Epithelial cell of esophagus (primary cell): ENCODE results near the gene TNFRSF8.

Source experiments
- DNase-seq: peaks from one replicate; pipeline ENCODE4 v3.0.0; 2010; ENCODE audit warnings: low read depth
- H3K4me3 ChIP-seq: 2 replicates; pipeline ENCODE4 v1.5.1; 2011; ENCODE audit warnings: mild to moderate bottlenecking, low read length, control low read depth
- CTCF ChIP-seq: IDR thresholded peaks from 2 replicates; pipeline ENCODE4 v1.5.1; 2011; ENCODE audit warnings: low read depth, mild to moderate bottlenecking, low read length, control low read depth, inconsistent platforms; ENCODE audit not compliant: insufficient read depth; ENCODE audit errors: missing control alignments

The TNFRSF8 gene

GRCh38 chr1:12181568-12181967 lies 118.5 kb downstream of the TNFRSF8 start:
- no peak for TF ChIP-seq CTCF
- no peak overlapping the region for H3K4me3 ChIP-seq
- no peak for DNase-seq

- no peak overlapping the region for H3K4me3 ChIP-seq
- TF ChIP-seq CTCF = no peak
- DNase-seq = no peak
Observed at GRCh38 chr1:12182410-12182984, 119.4 kb downstream of the TNFRSF8 start.

DNA sequence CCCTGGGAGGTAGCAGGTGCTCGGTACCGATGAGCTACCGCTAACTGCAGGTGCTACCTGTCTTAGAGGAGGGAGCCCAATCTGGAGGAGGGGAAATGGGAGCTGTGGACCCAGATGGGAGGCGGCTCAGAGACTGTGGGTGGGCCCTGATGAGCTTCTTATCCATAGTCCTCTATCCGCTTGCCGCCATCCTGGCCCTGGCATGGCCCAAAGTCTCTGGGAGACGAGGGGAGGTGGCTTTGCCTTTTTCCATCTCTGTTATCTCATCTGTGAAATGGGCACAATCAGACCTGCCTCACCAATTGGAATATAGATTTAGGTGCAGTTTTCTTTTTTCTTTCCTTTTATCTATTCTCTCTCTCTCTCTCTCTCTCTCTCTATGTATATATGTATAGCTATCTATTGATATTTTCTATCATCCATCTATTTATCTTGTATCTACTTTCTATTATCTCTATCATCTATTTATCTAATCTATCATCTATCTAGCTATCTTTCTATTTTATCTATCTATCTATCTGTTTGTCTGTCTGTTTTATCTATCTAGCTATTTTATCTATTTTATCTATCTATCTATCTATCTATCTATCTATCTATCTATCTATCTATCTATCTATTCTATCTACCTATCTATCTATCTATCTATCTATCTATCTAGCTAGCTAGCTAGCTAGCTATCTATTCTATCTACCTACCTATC lies 120.1 kb downstream of the TNFRSF8 start:
- no peak for TF ChIP-seq CTCF
- no peak for DNase-seq
- H3K4me3 ChIP-seq = no peak overlapping the region

DNA sequence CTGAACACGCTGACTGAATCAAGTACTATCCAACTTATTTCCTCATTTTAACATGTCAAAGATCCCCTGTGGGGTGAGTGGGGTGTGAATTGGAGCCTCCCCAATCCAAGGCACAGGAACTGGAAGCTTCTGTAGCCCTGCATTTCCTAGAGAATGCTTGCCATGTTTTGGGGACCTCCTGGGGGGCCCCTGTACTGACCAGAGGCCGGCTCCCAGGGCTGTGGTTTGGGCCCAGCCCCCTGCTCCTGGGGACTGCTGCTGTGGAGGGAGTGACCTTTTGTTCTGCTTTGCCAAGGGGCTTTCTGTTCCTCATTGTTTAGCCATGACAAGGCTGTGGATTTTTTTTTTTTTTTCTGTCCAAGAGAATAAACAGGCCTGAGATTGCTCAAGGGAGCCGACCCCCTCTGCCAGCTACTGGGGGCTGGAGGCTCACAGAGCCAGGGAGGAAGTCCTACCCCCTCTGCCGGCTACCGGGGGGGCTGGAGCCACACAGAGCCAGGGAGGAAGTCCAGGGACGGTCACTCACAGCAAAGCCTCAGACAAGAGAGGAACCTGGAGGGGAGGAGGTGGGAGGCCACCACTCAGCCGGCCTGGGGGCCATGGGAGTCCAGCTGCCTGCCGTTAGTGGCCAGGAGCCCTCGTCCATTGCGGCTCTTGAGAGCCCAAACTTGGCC lies 121.0 kb downstream of the TNFRSF8 start:
- no peak for TF ChIP-seq CTCF
- no peak overlapping the region for H3K4me3 ChIP-seq
- DNase-seq = no peak

DNA sequence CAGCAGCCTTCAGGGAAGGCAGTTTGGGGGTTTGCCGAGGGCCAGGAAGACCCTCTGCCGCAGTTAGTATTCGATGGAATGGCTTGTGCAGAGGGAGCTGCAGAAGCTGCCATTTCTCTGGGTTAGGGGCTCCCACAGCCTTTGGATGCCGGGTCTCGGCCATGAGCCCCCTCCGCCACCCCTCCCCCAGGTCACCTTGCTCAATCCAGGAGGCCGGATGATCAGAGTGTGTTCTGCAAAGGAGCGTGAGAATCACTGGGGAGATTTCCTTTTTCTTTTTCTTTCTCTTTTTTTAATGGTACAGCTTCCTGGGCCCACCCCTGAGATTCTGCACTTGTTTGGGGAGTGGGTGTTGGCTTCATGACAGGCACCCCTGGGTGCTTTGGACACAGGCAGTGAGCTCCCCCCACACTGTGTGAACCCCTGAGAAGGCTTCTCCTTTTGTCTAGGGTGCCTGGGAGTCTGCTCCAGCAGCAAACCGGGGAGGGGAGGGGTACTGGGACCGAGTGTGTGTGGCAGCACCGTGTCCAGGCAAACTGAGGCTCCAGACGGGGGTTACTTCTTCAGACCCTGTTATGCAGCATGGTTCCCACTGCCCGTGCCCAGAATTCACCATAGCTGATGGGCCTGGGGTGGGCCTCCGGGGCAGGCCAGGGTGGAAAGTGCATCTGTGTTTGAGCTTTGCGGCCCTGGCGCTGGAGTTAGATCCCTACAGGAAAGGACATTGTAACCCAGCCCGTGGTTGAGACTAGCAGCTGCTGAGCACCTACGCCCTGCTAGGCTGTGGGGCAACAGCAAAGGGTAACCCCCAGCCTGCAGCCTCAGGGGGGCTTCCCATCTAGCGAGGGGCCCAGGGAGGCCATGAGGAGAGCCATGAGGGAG lies 122.2 kb downstream of the TNFRSF8 start:
- H3K4me3 ChIP-seq = no peak overlapping the region
- no peak for DNase-seq
- TF ChIP-seq CTCF = no peak

DNA sequence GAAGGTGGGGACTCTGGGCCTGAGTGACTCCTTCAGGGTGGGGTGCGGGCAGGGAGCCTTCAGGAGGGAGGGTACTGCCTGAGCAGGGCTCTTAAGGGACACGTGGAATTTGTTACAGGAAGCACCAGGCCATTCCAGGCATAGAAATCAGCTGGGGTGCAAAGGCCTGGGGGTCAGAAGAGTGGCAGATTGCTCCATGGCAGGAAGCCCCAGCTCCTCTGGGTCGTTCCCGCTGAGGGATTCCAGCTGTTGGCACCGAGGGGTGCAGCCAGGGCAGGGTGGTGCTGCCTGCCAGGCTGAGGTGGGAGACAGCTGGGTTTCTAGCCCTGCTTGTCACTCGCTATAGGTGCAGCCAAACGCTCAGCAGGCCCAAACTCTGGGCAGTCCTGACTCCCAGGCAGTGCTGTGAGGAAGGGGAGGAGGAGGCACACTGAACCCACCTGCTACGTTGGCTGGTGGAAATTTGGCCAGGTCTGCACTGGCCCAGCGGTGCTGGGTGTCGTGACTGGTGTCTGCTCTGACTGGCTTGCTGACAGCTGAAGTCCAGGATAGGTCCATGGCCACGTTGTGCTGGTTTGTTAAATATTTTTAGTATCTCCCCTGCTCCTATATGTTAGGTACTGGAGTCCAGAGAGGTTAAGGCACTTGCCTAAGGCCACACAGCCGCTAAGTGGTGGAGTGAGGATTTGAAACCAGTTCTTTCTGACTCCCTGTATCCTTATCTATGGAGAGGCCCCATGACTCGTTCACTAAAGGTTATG lies 123.0 kb downstream of the TNFRSF8 start:
- no peak for TF ChIP-seq CTCF
- no peak overlapping the region for H3K4me3 ChIP-seq
- no peak for DNase-seq
